Measurements from ENCODE around the gene KNDC1. TPM values are rescaled to one million over a fixed set of nuclear protein-coding genes. Genes with fewer than 3 reads are reported as not detected.
"Not testable (repeated sequence)": the region's sequence is repeated elsewhere in the genome, so short reads cannot be mapped to it uniquely, and the experiment has no call there.

Gene KNDC1
- total RNA-seq, 2 experiments from 2014 or later: not detected

GRCh38 chr10:133257489-133258065, 97.6 kb downstream of the KNDC1 start:
- DNase-seq: peak; percentile 28
- H3K4me1 Mint-ChIP-seq: peaks cover 31% of the 10 kb centered on the region
- peak overlapping the region; percentile 48 for H3K4me3 Mint-ChIP-seq
- H3K27ac Mint-ChIP-seq: peak overlapping the region; percentile 60
- H3K9me3 Mint-ChIP-seq: no peaks in the 10 kb centered on the region
- no peaks in the 10 kb centered on the region for H3K36me3 Mint-ChIP-seq
- H3K27me3 Mint-ChIP-seq: no peaks in the 10 kb centered on the region

GRCh38 chr10:133258066-133258817, 98.2 kb downstream of the KNDC1 start:
- Mint-ChIP-seq H3K27me3 (no peaks in the 10 kb centered on the region), H3K4me1 (peaks cover 36% of the 10 kb centered on the region), H3K27ac (peak overlapping the region; percentile 60), H3K36me3 (no peaks in the 10 kb centered on the region), H3K4me3 (no peak overlapping the region), H3K9me3 (no peaks in the 10 kb centered on the region)
- peak; percentile 46 for DNase-seq

- no peaks in the 10 kb centered on the region for H3K36me3 Mint-ChIP-seq
- H3K27ac Mint-ChIP-seq: peak overlapping the region; percentile 68
- no peaks in the 10 kb centered on the region for H3K27me3 Mint-ChIP-seq
- DNase-seq: peak; percentile 83
- H3K4me3 Mint-ChIP-seq: peak overlapping the region; percentile 30
- H3K4me1 Mint-ChIP-seq: peaks cover 38% of the 10 kb centered on the region
- no peaks in the 10 kb centered on the region for H3K9me3 Mint-ChIP-seq
Observed at GRCh38 chr10:133258818-133259601, 99.0 kb downstream of the KNDC1 start.

GRCh38 chr10:133259602-133259989, 99.6 kb downstream of the KNDC1 start:
- no peak for DNase-seq
- Mint-ChIP-seq H3K27ac (peak overlapping the region; percentile 68), H3K4me1 (peaks cover 44% of the 10 kb centered on the region), H3K9me3 (no peaks in the 10 kb centered on the region), H3K4me3 (peak overlapping the region; percentile 30), H3K36me3 (no peaks in the 10 kb centered on the region), H3K27me3 (no peaks in the 10 kb centered on the region)

GRCh38 chr10:133260895-133261725, 101.1 kb downstream of the KNDC1 start:
- H3K27ac Mint-ChIP-seq: peak overlapping the region; percentile 82
- DNase-seq: peak; percentile 81
- peaks cover 48% of the 10 kb centered on the region for H3K4me1 Mint-ChIP-seq
- no peaks in the 10 kb centered on the region for H3K36me3 Mint-ChIP-seq
- no peaks in the 10 kb centered on the region for H3K9me3 Mint-ChIP-seq
- no peaks in the 10 kb centered on the region for H3K27me3 Mint-ChIP-seq
- H3K4me3 Mint-ChIP-seq: peak overlapping the region; percentile 78

GRCh38 chr10:133261726-133262325, 101.8 kb downstream of the KNDC1 start:
- Mint-ChIP-seq H3K4me1 (peaks cover 47% of the 10 kb centered on the region), H3K4me3 (peak overlapping the region; percentile 48), H3K27ac (no peak overlapping the region), H3K36me3 (no peaks in the 10 kb centered on the region), H3K27me3 (no peaks in the 10 kb centered on the region), H3K9me3 (no peaks in the 10 kb centered on the region)
- peak; percentile 82 for DNase-seq

- Mint-ChIP-seq H3K4me1 (peaks cover 40% of the 10 kb centered on the region), H3K4me3 (no peak overlapping the region), H3K9me3 (no peaks in the 10 kb centered on the region)
Observed at GRCh38 chr10:133262696-133263095, 102.7 kb downstream of the KNDC1 start.

GRCh38 chr10:133263674-133264073, 103.7 kb downstream of the KNDC1 start:
- no peak for DNase-seq
- peaks cover 35% of the 10 kb centered on the region for H3K4me1 Mint-ChIP-seq
- no peaks in the 10 kb centered on the region for H3K36me3 Mint-ChIP-seq
- no peaks in the 10 kb centered on the region for H3K9me3 Mint-ChIP-seq
- H3K27ac Mint-ChIP-seq: no peak overlapping the region
- no peaks in the 10 kb centered on the region for H3K27me3 Mint-ChIP-seq
- H3K4me3 Mint-ChIP-seq: no peak overlapping the region

More at GRCh38 chr10:133262696-133263095, 102.7 kb downstream of the KNDC1 start:
- Mint-ChIP-seq H3K36me3 (no peaks in the 10 kb centered on the region), H3K27me3 (no peaks in the 10 kb centered on the region), H3K27ac (no peak overlapping the region)
- DNase-seq: no peak

GRCh38 chr10:133264461-133264860, 104.4 kb downstream of the KNDC1 start:
- Mint-ChIP-seq H3K4me1 (peaks cover 30% of the 10 kb centered on the region), H3K27me3 (no peaks in the 10 kb centered on the region), H3K9me3 (no peaks in the 10 kb centered on the region), H3K36me3 (no peaks in the 10 kb centered on the region), H3K27ac (no peak overlapping the region), H3K4me3 (no peak overlapping the region)
- DNase-seq: no peak

GRCh38 chr10:133265052-133265451, 105.0 kb downstream of the KNDC1 start:
- H3K27me3 Mint-ChIP-seq, DNase-seq, H3K36me3 Mint-ChIP-seq, H3K27ac Mint-ChIP-seq, H3K4me3 Mint-ChIP-seq, H3K9me3 Mint-ChIP-seq: not testable (repeated sequence)
- H3K4me1 Mint-ChIP-seq: peaks cover 28% of the 10 kb centered on the region

- no peak overlapping the region for H3K27ac Mint-ChIP-seq
- H3K36me3 Mint-ChIP-seq: no peaks in the 10 kb centered on the region
- no peak for DNase-seq
- H3K4me3 Mint-ChIP-seq: no peak overlapping the region
- no peaks in the 10 kb centered on the region for H3K27me3 Mint-ChIP-seq
- peaks cover 19% of the 10 kb centered on the region for H3K4me1 Mint-ChIP-seq
- no peaks in the 10 kb centered on the region for H3K9me3 Mint-ChIP-seq
Observed at GRCh38 chr10:133266056-133266795, 106.2 kb downstream of the KNDC1 start.

GRCh38 chr10:133267293-133267692, 107.3 kb downstream of the KNDC1 start:
- Mint-ChIP-seq H3K27me3 (no peaks in the 10 kb centered on the region), H3K27ac (no peak overlapping the region), H3K4me1 (peaks cover 19% of the 10 kb centered on the region), H3K4me3 (no peak overlapping the region), H3K9me3 (no peaks in the 10 kb centered on the region), H3K36me3 (no peaks in the 10 kb centered on the region)
- no peak for DNase-seq

- Mint-ChIP-seq H3K9me3 (no peaks in the 10 kb centered on the region), H3K27me3 (no peaks in the 10 kb centered on the region), H3K27ac (no peak overlapping the region), H3K36me3 (no peaks in the 10 kb centered on the region), H3K4me1 (peaks cover 14% of the 10 kb centered on the region), H3K4me3 (no peak overlapping the region)
- no peak for DNase-seq
Observed at GRCh38 chr10:133267829-133268228, 107.8 kb downstream of the KNDC1 start.

- Mint-ChIP-seq H3K27ac (no peak overlapping the region), H3K27me3 (no peaks in the 10 kb centered on the region), H3K36me3 (no peaks in the 10 kb centered on the region), H3K4me1 (peaks cover 9% of the 10 kb centered on the region), H3K9me3 (no peaks in the 10 kb centered on the region), H3K4me3 (no peak overlapping the region)
- DNase-seq: no peak
Observed at GRCh38 chr10:133268532-133268931, 108.5 kb downstream of the KNDC1 start.
